Type B pancreatic cell (in vitro differentiated cells): ENCODE data around the gene ARHGEF17. TPM values are rescaled to one million over a fixed set of nuclear protein-coding genes. Genes with fewer than 3 reads are reported as not detected.
A peak's percentile ranks its signal among the peaks of the same experiment; 100 is the strongest.

Experiments used
- DNase-seq: peaks from one replicate; pipeline ENCODE4 v3.0.0; 2021; ENCODE audit warnings: mixed read lengths; ENCODE audit not compliant: unreplicated experiment; ENCODE audit errors: extremely low spot score
- H3K27ac Mint-ChIP-seq: 2 replicates; pipeline ENCODE4 v1.8.0; 2021; ENCODE audit warnings: mild to moderate bottlenecking, mixed read lengths
- H3K27me3 Mint-ChIP-seq: 2 replicates; pipeline ENCODE4 v1.8.0; 2021; ENCODE audit warnings: mixed read lengths
- H3K36me3 Mint-ChIP-seq: 2 replicates; pipeline ENCODE4 v1.8.0; 2021; ENCODE audit warnings: mixed read lengths
- H3K4me1 Mint-ChIP-seq: one replicate; pipeline ENCODE4 v1.8.0; 2021; ENCODE audit warnings: mixed read lengths; ENCODE audit not compliant: unreplicated experiment
- H3K4me3 Mint-ChIP-seq: 2 replicates; pipeline ENCODE4 v1.8.0; 2021; ENCODE audit warnings: mild to moderate bottlenecking, mixed read lengths
- H3K9me3 Mint-ChIP-seq: 2 replicates; pipeline ENCODE4 v1.8.0; 2021; ENCODE audit warnings: mixed read lengths
- total RNA-seq: library from RNA; stranded (reverse); gene quantifications from 2 replicates; pipeline ENCODE4 v1.2.1, GENCODE V29; 2021; ENCODE audit warnings: low replicate concordance
- TF ChIP-seq, protein P1 (sequence below): fragments of 200-600 bp; sonication (generic); conservative IDR thresholded peaks from 2 replicates; pipeline ENCODE4 v1.5.0; 2021; ENCODE audit warnings: antibody characterized with exemption, mild to moderate bottlenecking

ARHGEF17 gene
- total RNA-seq, 1 donor from 2014 or later, result 69.7 TPM

DNA sequence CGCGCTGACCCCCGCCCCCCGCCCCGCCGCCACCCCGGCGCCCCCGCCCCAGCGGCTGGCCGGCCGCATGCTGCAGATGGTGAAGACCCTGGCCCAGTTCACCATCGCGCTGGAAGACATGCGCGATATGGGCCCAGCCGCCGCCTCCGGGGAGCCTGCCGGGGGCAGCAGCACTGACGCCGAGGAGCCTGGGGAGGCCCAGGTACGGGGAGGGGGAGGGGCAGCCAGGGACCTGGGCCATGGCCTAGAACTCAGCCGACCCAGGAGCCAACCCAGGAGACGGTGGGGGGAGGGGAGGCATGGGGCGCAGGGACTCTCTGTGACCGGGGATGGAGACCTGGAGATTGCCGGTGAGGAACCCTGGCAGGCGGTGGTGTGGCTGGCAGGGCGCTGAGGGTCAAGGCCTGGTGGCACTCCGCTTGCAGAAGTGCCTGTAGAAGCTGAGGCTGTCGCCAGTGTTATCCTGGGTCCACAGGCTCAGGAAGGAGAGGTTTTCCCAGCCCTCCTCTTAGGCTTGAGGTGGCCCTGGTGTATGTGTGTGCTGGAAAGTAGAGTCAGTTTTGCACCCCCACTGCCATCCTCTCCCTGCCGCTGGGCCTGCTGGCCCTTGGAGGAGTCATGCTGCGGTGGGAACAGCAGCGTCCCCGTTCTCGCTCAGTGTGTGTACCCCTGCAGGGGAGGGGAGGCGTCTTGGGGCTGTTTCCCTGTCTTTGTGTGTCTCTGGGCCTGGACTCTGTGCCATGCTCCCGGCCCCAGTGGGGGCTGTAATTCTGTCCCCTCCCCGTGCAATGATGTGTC is 35.2 kb downstream of the ARHGEF17 start:
- H3K4me3 Mint-ChIP-seq, result peak overlapping the region; percentile 63
- DNase-seq, result no peak
- peaks cover 35% of the 10 kb centered on the region for H3K4me1 Mint-ChIP-seq
- TF ChIP-seq, protein P1, sequence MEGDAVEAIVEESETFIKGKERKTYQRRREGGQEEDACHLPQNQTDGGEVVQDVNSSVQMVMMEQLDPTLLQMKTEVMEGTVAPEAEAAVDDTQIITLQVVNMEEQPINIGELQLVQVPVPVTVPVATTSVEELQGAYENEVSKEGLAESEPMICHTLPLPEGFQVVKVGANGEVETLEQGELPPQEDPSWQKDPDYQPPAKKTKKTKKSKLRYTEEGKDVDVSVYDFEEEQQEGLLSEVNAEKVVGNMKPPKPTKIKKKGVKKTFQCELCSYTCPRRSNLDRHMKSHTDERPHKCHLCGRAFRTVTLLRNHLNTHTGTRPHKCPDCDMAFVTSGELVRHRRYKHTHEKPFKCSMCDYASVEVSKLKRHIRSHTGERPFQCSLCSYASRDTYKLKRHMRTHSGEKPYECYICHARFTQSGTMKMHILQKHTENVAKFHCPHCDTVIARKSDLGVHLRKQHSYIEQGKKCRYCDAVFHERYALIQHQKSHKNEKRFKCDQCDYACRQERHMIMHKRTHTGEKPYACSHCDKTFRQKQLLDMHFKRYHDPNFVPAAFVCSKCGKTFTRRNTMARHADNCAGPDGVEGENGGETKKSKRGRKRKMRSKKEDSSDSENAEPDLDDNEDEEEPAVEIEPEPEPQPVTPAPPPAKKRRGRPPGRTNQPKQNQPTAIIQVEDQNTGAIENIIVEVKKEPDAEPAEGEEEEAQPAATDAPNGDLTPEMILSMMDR, result no peak
- H3K9me3 Mint-ChIP-seq, result no peaks in the 10 kb centered on the region
- no peaks in the 10 kb centered on the region for H3K36me3 Mint-ChIP-seq
- no peaks in the 10 kb centered on the region for H3K27me3 Mint-ChIP-seq
- H3K27ac Mint-ChIP-seq, result no peak overlapping the region

DNA sequence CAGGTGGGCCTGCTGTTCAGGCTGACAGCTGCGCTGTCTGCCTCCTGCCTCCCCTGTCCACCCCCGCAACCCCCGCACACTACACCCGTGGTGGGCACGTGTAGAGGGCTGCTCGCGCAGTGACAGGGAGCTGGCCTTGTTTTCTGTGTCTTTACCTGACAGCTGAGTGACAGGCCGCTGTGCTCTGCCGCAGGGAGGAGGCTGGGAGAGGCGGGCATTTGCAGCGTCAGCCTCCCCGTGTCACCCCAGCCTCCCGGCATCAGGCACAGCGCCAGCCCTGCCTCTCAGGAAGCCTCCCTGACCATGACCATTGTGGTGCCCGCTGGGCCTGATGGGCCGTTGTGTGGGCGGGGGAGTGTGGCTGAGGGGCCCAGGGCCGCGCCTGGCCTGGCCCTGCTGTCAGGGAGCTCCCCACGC is 36.1 kb downstream of the ARHGEF17 start:
- Mint-ChIP-seq H3K36me3 (no peaks in the 10 kb centered on the region), H3K27me3 (no peaks in the 10 kb centered on the region), H3K9me3 (no peaks in the 10 kb centered on the region), H3K4me3 (peak overlapping the region; percentile 58), H3K4me1 (peaks cover 37% of the 10 kb centered on the region), H3K27ac (no peak overlapping the region)
- DNase-seq, result no peak
- TF ChIP-seq, protein P1, result no peak

DNA sequence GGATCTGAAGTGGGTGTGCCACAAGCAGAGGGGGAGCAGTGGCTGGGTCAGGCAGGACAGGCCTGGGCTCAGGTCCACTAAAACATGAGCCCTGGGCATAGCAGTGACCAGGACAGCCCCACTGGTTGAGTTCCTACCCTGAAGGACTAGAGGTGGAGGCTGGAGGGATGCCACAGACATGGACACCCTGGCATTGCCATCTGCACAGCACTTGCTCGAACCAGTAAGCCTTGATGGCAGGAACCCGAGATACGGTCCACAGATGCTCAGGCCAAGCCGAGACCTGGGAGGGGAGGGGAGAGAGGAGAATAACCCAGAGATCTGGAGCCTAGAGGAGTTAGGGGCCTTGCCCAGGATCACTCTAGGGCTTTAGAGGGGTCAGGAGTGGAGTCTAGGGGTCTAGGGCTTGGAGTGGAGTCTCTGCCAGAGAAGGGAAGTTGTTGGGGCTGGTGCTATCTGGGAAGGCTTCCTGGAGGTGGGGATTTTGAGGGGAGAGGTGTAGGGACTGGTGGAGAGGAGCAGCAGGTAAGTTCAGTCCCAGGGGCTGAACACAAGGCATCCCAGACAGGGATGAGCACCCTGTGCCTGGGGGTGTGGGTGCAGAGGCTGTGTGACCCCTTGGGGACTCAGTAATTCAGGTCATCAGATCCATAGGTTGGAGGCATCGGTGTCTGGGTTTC is 37.5 kb downstream of the ARHGEF17 start:
- TF ChIP-seq, protein P1, result no peak
- Mint-ChIP-seq H3K4me3 (no peak overlapping the region), H3K27ac (no peak overlapping the region), H3K9me3 (no peaks in the 10 kb centered on the region), H3K27me3 (no peaks in the 10 kb centered on the region), H3K4me1 (peaks cover 31% of the 10 kb centered on the region), H3K36me3 (no peaks in the 10 kb centered on the region)
- DNase-seq, result no peak

DNA sequence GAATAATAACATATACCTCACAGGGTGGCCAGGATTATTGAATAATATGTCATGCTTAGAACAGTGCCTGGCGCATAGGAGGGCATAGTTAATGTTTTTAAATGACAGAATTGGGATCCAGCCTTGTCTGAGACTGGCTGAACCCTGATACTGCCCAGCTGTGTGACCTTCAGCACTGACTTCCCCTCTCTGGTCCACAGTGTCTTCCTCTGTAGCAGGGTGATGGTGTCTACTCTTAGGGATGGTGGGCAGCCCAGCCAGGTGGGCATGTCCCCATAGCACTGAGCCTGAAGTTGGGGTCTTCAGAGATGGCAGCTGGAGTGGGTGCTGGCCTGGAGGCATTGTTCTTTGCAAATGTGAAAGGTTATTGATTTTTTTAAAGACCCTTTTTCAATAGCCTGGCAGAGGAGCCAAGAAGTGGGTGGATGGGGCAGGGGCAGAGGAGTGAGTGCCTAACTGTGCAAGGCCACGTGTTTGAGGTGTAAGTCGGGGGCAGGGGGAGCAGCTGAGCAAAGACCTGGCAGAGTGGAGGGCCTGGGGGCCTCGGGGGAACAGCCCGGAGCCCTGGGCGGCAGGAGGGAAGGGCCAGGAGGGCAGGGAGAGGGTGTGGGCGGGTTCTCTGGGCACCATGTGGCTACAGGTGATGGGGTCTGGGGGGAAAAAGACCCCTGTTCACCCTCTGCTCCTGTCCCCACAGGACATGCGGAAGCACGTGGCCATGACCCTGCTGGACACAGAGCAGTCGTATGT is 38.3 kb downstream of the ARHGEF17 start:
- Mint-ChIP-seq H3K36me3 (no peaks in the 10 kb centered on the region), H3K9me3 (no peaks in the 10 kb centered on the region), H3K27ac (no peak overlapping the region), H3K4me1 (peaks cover 35% of the 10 kb centered on the region), H3K4me3 (no peak overlapping the region), H3K27me3 (no peaks in the 10 kb centered on the region)
- DNase-seq, result no peak
- TF ChIP-seq, protein P1, result no peak

DNA sequence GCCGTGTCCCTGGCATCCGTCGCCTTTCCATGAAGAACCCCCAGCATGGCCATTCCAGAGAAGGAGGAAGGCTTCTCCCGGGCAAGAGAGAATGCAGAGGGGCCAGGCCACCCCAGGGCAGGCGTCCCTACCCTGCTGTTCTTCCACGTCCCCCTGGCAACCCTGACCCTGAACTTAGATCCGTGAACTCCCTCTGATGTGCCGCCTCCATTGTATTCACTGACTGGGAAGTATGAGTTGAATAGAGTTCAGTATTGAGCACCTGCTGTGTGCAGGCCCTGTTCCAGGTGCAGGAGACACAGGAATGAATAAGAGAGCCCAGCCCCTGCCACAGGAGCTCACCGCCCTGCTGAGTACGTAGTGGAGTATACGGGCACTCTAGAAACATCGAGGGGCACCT is 39.0 kb downstream of the ARHGEF17 start:
- Mint-ChIP-seq H3K27ac (no peak overlapping the region), H3K9me3 (no peaks in the 10 kb centered on the region), H3K4me3 (no peak overlapping the region), H3K36me3 (no peaks in the 10 kb centered on the region), H3K27me3 (no peaks in the 10 kb centered on the region), H3K4me1 (peaks cover 32% of the 10 kb centered on the region)
- DNase-seq, result no peak
- TF ChIP-seq, protein P1, result no peak
